ENCODE data around the gene WDR90.
A peak's percentile ranks its signal among the peaks of the same experiment; 100 is the strongest.

WDR90 gene

GRCh38 chr16:693364-693763 is 44.2 kb downstream of the WDR90 start:
- DNase-seq = no peak

- DNase-seq = no peak
These were observed 44.6 kb downstream of the WDR90 start for GRCh38 chr16:693766-694165.

GRCh38 chr16:694187-694862 is 45.2 kb downstream of the WDR90 start:
- DNase-seq = no peak

GRCh38 chr16:694863-695354 is 45.7 kb downstream of the WDR90 start:
- no peak for DNase-seq

GRCh38 chr16:695355-696089 is 46.4 kb downstream of the WDR90 start:
- no peak for DNase-seq

- DNase-seq = no peak
These were observed 49.9 kb downstream of the WDR90 start for GRCh38 chr16:698911-699671.

GRCh38 chr16:700684-701584 is 51.8 kb downstream of the WDR90 start:
- no peak for DNase-seq

GRCh38 chr16:702341-702740 is 53.2 kb downstream of the WDR90 start:
- DNase-seq = no peak

GRCh38 chr16:703406-703805 is 54.2 kb downstream of the WDR90 start:
- no peak for DNase-seq

- DNase-seq = no peak
These were observed 54.9 kb downstream of the WDR90 start for GRCh38 chr16:704047-704446.

- DNase-seq = no peak
These were observed 55.6 kb downstream of the WDR90 start for GRCh38 chr16:704552-705380.

GRCh38 chr16:705431-706188 is 56.4 kb downstream of the WDR90 start, which contains the start of gene FBXL16:
Gene FBXL16 (minus strand): TSS chr16:705801. CDS start chr16:697405, 8,396 bp downstream.
- DNase-seq = no peak

- DNase-seq = no peak
These were observed 57.3 kb downstream of the WDR90 start for GRCh38 chr16:706189-707061.

- DNase-seq = no peak
These were observed 57.9 kb downstream of the WDR90 start for GRCh38 chr16:707062-707538.

- no peak for DNase-seq
These were observed 58.9 kb downstream of the WDR90 start for GRCh38 chr16:708019-708418.

- no peak for DNase-seq
These were observed 59.8 kb downstream of the WDR90 start for GRCh38 chr16:708959-709358.

- peak; percentile 85 for DNase-seq
These were observed 60.7 kb downstream of the WDR90 start for GRCh38 chr16:709566-710499.

- no peak for DNase-seq
These were observed 61.4 kb downstream of the WDR90 start for GRCh38 chr16:710500-711075.

Measured in NCI-H1694 (cell line).